Measurements from ENCODE around the gene UBP1.

DNA sequence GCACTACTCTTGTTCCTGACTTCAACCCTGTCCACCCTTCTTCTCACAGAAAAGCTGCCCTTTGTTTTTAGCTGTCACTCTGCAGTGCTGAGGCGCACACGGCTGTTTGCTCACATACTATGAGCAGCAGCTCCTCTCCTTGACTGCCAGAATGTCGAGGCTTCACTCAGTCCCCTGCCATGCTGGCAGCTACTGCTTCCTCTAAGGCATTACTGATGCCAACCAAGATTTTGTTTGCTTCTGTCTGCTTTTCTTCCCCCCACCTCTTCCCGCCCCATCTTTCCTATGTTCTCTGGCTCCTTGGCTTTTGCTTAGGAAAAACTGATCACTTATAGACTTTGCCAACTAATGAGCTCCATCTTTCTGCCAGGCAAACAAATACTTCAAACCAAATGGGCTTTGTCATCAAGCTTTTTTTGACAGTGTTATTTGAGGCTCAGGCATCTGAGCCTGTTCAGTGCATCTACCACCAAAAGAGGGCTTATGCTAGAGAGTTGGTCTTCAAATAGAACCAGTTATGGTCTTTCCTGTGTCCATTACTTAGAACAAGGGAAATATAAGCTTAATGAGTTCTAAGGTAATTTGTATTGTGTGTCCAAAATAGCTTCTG is 81.9 kb downstream of the UBP1 start:
- TF ChIP-seq, protein P1, sequence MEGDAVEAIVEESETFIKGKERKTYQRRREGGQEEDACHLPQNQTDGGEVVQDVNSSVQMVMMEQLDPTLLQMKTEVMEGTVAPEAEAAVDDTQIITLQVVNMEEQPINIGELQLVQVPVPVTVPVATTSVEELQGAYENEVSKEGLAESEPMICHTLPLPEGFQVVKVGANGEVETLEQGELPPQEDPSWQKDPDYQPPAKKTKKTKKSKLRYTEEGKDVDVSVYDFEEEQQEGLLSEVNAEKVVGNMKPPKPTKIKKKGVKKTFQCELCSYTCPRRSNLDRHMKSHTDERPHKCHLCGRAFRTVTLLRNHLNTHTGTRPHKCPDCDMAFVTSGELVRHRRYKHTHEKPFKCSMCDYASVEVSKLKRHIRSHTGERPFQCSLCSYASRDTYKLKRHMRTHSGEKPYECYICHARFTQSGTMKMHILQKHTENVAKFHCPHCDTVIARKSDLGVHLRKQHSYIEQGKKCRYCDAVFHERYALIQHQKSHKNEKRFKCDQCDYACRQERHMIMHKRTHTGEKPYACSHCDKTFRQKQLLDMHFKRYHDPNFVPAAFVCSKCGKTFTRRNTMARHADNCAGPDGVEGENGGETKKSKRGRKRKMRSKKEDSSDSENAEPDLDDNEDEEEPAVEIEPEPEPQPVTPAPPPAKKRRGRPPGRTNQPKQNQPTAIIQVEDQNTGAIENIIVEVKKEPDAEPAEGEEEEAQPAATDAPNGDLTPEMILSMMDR (IDR thresholded peaks at IDR 0.05), result no peak
- TF ChIP-seq POLR2A (IDR thresholded peaks at IDR 0.05) (no peak), EP300 (IDR thresholded peaks at IDR 0.05) (no peak)
